GM19438 (cell line): Measurements from ENCODE around the gene DOK6.

Source experiments
- ATAC-seq: cut with Tn5 transposase; IDR thresholded peaks from one replicate; pipeline ENCODE4 v1.9.1; 2021; ENCODE audit warnings: low read depth; ENCODE audit not compliant: unreplicated experiment

DOK6 gene

DNA sequence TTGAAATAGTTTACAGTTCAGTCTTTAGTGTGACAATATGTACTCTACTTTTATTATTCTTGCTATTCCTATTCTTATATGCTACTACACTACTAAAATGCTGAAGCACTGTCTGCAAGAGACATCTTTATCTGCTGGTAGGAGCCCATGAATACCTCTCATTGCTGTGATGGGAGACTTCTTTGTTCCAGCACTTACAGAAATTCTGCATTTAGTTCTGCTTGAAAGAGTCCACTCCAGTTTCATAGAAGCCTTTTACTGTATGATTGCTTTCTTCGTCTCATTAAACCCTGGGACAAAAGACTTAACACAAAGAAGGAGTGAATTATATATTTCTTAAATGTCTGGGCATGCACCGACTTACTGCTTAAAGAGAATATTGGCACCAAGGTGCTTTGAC, 274.3 kb downstream of the DOK6 start:
- no peak for ATAC-seq

DNA sequence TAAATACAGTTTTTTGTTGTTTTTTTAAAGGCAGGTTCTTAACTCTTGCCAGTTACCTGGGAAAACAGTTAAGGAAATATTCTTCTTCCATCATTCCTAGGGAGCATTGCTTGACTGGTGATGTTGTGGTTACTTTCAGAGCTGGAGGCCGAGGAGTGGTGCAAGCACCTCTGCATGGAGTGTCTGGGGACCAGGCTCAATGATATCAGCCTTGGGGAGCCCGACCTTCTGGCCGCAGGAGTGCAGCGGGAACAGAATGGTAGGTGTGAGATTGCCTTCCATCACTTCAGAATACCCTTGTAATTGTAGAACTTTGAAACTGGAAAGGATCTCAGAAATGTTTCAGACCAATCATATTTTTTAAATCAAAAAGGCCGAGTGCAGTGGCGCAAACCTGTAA, 276.9 kb downstream of the DOK6 start:
- ATAC-seq = no peak

GRCh38 chr18:69680123-69680522, 279.4 kb downstream of the DOK6 start:
- ATAC-seq = no peak

DNA sequence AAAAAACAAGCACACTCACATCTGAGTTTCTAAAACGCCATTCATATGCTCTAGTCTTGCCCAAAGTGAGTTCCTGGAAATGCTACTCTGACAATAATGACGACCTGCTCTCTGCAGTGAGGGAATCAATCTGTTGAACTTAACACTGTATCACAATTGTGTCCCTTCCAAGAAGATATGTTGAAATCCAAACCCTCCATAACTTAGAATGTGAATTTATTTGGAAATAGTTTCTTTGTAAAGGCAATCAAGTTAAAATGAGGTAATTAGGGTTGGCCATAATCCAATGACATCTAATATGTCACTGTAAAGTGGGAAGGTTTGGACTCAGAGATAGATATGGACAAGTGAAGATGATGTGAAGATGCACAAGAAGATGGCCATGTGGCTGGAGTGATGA, 282.5 kb downstream of the DOK6 start:
- ATAC-seq = no peak

DNA sequence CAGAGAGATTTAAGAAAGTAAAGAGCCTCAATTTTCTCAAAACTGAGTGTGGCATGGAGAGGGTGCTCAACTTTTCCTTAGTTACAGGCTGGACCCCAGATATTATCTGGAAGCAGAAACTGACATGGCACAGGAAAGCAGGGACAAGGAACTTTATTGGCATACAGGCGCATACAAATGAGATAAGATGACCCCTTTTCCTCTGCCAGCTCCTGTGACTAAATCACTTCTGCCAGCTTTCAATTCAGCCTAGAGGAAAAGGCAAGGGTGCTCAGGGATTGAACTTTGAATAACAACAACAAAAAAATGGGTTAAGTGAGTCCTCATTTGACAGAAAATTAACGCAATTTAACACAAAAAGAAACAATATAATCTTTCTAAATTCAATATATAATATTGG, 284.1 kb downstream of the DOK6 start:
- ATAC-seq = no peak

GRCh38 chr18:69686861-69687260, 286.2 kb downstream of the DOK6 start:
- ATAC-seq = no peak

DNA sequence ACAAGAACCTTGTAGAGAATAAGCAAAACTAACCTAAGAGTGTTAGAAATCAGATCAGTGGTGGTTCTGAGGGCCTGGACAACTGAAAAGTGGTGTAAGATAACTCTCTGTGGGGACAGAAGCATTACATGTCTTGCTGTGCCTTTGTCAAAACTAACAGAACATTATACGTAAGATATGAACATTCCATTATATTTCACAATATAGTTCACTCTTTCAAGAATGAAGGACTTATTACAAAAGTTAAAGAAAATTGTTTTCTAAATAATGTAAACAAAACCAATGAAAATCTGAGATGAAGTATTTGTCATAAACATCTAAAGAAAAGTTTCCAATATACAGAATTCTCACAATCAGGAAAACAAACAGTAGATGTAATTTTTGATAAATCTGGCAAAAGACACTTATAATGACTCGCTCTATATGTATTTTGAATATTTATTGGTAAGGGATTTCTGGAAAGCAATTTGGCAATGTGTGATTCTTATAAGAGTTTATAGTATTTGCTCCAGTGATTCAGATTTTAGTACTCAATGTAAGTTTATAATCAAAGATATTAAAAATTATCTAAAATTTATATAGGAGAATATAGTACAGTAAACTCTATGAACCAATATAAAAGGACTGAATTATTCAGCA, 288.6 kb downstream of the DOK6 start:
- no peak for ATAC-seq

DNA sequence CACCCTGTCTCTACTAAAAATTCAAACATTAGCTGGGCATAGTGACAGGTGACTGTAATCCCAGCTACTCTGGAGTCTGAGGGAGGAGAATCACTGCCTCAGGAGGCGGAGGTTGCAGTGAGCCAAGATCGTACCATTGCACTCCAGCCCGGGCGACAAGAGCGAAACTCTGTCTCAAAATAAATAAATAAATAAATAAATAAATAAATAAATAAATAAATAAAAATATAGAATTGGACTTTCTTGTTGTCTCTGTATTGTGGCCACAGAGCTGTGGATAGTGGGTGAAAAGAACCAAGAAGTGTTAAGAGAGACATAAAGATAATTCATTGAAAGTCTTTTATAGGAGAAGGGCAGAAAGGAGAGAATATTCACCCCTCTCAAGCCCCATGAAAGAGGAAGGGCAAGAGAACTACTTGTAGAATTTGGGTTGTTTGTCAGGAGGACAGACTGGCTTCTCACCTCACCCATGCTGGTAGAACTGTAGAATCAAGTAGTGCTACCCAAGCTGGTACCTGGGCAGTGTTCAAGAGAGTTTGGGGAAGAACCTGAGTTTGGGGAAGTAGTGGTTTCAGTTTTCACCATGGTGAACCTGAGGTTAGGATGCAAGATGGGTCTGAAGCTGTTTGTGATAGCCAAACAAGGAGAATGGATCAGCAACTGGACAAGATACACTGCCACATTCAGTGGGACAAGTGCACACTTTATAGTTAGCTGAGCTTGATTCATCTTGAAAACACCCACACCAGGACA, 290.5 kb downstream of the DOK6 start:
- no peak for ATAC-seq

DNA sequence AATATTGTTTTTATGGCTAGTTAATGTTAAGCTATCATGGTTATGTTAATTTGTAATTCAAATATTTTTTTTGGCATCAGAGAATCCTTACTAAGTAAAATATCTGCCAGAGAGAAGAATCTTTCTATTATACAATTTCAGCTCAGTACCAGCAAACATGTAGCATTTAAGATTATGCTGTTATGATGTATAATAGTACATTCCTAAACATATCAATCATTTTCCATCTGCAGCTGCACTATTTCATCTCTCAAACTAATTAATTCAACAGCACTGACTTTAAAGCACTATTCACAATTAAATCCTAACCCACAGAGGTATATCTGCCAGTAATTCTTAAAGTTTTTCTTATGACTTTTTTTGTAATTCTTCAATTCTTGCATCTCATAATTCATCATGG, 296.4 kb downstream of the DOK6 start:
- ATAC-seq = no peak

- no peak for ATAC-seq
These were observed 297.0 kb downstream of the DOK6 start for GRCh38 chr18:69697689-69698088.

- ATAC-seq = no peak
These were observed 300.6 kb downstream of the DOK6 start for GRCh38 chr18:69701305-69701704.

- ATAC-seq = no peak
These were observed 302.8 kb downstream of the DOK6 start for GRCh38 chr18:69703461-69703860.

DNA sequence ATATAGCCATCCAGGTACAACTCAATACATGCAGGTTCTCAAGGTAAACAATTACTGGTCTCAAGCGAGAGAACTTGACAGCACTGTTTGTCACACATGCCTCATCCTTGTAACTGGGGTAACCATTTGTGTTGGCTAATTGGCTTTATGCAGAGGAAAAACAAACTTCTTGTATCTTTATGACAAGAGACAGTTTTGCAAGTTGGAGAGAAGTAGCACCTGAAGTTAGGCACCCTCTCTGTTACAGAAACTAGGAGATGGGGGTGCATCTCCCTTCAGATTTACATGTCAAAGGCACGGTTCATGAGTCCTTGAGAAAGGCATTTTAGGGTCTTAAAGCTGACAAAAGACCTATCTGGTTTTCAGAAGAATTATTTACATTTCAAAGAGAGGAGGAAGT, 305.3 kb downstream of the DOK6 start:
- ATAC-seq = no peak

GRCh38 chr18:69708844-69709243, 308.2 kb downstream of the DOK6 start:
- no peak for ATAC-seq

DNA sequence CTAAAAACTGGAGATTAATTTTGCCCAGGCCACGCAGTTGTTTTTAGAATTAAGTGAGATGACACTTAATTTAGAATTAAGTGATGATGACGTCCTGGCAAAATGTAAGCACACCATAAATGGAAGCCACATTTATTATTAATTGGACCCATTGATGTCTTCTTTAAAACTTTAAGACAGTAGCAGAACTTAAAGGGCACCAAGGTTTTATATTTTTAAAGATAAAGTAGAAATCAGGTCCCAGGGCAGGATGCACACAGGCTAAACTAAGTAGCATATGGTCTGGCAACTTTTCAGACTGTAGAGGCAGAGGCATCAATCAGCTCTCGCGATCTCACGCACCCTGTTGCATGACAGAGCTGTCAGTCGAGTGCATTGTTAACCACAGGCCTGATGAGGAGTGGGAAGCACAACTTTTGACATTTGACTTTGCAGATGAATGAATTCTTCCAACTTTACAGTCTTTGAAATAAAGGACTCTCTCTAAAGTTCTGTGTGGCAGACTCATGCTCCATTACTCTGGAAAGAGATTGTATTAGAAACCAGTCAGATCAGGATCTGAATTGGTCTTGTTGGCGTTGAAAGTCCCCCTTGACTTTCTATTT, 314.6 kb downstream of the DOK6 start:
- ATAC-seq = no peak

DNA sequence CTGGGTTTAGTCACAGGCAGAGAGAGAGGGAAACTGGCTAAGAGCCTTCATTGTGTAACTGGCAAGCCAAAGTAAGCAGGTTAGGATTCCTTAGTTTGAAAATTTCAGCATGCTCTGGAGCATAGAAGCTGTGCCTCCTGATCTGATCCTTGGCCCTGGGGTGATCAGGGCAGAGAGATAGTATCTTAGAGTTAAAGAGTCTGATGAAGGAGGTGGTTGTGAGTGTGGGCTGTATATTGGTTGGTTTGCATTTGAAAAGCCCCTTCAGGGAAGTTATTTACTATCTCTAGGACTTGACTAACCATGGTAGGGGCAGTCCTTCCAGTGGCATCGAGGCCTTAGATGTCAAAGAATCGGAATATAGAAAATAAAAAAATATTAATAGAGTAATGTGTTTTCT, 316.9 kb downstream of the DOK6 start:
- ATAC-seq = no peak

DNA sequence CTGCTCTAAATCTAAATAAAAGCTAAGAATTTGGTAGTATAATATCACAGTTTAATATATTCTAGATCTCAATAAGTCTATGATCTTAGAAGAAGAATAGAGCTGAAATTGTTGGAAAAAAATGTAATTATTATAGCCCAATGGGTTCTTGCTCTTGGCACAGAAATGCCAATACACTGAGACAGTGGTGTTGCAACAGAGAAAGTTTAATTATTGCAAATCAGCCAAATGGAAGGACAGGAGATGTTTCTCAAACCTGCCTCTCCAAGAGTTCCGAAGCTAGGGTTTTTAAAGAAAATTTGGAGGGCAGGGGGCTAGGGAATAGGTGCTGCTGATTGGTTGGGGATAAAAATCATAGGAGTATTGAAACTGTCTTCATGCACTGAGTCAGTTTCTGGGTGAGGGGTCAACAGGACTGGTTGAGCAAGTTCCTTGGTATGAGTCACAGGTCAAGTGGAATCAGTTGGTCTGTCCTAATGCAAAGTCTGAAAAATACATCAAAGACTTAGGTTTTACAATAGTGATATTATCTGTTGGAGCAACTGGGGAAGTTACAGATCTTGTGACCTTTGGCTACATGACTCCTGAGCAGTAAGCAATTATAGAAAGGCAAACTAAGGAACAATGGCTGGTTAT, 318.3 kb downstream of the DOK6 start:
- no peak for ATAC-seq

DNA sequence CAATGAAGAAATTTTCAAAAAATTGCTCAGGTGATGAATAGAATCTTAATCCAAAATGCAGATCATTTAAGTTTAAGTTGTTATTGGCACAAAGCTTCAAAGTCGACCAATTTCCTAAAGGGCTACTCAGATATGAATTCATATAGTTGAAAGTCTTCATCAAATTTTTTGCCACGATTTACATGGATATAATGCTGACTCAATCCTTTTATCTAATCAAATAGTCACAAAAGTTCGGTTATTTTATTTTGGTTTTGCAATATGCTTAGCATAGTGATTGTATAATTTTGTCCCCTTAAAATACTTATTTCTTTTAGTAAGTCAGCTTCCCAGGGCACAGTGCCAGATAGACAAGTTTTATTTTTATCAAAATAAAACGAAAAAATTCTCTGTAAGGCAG, 319.7 kb downstream of the DOK6 start:
- ATAC-seq = no peak

GRCh38 chr18:69723434-69723833, 322.7 kb downstream of the DOK6 start:
- ATAC-seq = no peak

DNA sequence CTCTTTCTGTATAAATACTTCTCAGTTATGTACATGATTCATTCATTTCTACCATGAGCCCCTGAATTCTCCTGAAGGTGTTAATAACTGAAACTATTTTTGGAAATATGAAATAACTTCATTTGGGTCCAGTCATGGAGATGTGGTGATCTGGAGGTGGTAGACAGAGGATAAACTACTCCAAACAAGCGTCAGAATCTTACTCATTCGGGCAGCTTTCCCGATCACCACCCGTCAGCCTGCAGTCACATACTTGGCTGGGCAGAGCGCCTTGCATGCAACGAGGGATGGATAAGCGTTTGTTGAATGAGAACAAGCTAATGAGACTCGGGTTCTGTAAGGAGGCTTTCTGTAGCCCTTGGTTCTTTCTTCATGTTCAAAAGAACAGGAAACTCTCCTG, 324.3 kb downstream of the DOK6 start:
- ATAC-seq = no peak

- ATAC-seq = no peak
These were observed 325.3 kb downstream of the DOK6 start for GRCh38 chr18:69725855-69726508.
